Small intestine (tissue), 7 donors: ENCODE data around the gene CCDC57. TPM values are rescaled to one million over a fixed set of nuclear protein-coding genes. Genes with fewer than 3 reads are reported as not detected.

Experiments
- DNase-seq, 2 donors: peaks; one replicate each; pipeline versions ENCODE4 v3.0.0 to v3.0.0-alpha.2; 2013
- FAIRE-seq: peaks from 2 replicates; lab custom pipeline; 2012; peaks lifted over from hg19 to GRCh38; lab: Jason Lieb, UNC
- H3K27ac ChIP-seq, 3 donors: one replicate each; pipeline ENCODE4 v1.5.1; 2013; ENCODE audit warnings: low read length in 2 of 3, mild to moderate bottlenecking in 2 of 3, control low read depth in 1 of 3, inconsistent platforms in 1 of 3, low read depth in 1 of 3, moderate library complexity in 1 of 3
- H3K27me3 ChIP-seq, 3 donors: one replicate each; pipeline ENCODE4 v1.6.1; 2013; ENCODE audit warnings: low read length in 3 of 3, inconsistent platforms in 1 of 3; ENCODE audit not compliant: control insufficient read depth in 3 of 3, insufficient read depth in 3 of 3
- H3K36me3 ChIP-seq, 3 donors: one replicate each; pipeline ENCODE4 v1.6.1; 2013; ENCODE audit warnings: low read length in 3 of 3, inconsistent platforms in 1 of 3, low read depth in 1 of 3, mild to moderate bottlenecking in 1 of 3, moderate library complexity in 1 of 3; ENCODE audit not compliant: control insufficient read depth in 3 of 3, insufficient read depth in 2 of 3
- H3K4me1 ChIP-seq, 3 donors: one replicate each; pipeline ENCODE4 v1.6.1; 2013; ENCODE audit warnings: low read length in 2 of 3, inconsistent platforms in 1 of 3, low read depth in 1 of 3, mild to moderate bottlenecking in 1 of 3, moderate library complexity in 1 of 3; ENCODE audit not compliant: control insufficient read depth in 3 of 3, insufficient read depth in 2 of 3
- H3K4me3 ChIP-seq, 3 donors: one replicate each; pipeline ENCODE4 v1.5.1; 2013; ENCODE audit warnings: low read length in 3 of 3, control low read depth in 1 of 3, inconsistent platforms in 1 of 3, low read depth in 1 of 3, mild to moderate bottlenecking in 1 of 3, moderate library complexity in 1 of 3
- H3K9me3 ChIP-seq, 2 donors: one replicate each; pipeline ENCODE4 v1.6.1; 2013; ENCODE audit warnings: low read depth in 1 of 2, low read length in 1 of 2; ENCODE audit not compliant: control insufficient read depth in 2 of 2, insufficient read depth in 1 of 2
- WGBS, 3 donors: extraction: QIAGEN DNeasy Blood & Tissue Kit; methylation state at CpG; one replicate each; pipeline ENCODE4 v1.1.7; 2013; 5-methylcytosine and 5-hydroxymethylcytosine counted together
- polyA plus RNA-seq, 4 donors: library from polyadenylated mRNA; stranded (reverse) in 3 of 4; unstranded in 1 of 4; fragments of 200-250 nt in 3 of 4; fragments of 120-200 nt in 1 of 4; gene quantifications; one replicate each; pipeline versions ENCODE4 v1.2.1 to v1.2.3, GENCODE V29; 2013
- donor health status: healthy with polysubstance abuse.
- donor health status: control.
- donor health status: control.
- donor health status: Bipolar disorder and iron deficiency.
- donor health status: healthy.

CCDC57 gene
- polyA plus RNA-seq, 4 donors, result 36.7 to 97.3 (median 44.6) TPM

DNA sequence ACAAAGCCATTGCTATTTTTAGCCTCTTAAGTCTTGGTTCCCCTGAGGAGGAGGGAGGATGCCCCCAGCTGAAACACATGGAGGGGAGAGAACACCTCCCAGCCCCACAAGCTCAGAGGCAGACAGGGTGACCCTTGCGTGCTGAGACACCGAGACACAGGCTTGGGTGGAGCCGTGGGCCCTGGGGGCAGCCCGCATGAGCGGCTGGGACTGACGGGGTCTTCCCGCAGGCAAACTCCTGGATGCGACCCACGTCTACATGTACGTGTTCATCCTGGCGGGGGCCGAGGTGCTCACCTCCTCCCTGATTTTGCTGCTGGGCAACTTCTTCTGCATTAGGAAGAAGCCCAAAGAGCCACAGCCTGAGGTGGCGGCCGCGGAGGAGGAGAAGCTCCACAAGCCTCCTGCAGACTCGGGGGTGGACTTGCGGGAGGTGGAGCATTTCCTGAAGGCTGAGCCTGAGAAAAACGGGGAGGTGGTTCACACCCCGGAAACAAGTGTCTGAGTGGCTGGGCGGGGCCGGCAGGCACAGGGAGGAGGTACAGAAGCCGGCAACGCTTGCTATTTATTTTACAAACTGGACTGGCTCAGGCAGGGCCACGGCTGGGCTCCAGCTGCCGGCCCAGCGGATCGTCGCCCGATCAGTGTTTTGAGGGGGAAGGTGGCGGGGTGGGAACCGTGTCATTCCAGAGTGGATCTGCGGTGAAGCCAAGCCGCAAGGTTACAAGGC is 26.0 kb upstream of the CCDC57 start:
- peak overlapping the region in 1 of 3 donors; percentile 21 for H3K4me3 ChIP-seq
- peak; percentile 86 to 93 for DNase-seq
- H3K27me3 ChIP-seq, result no peaks in the 10 kb centered on the region
- peaks cover 8 to 92% (median 8%) of the 10 kb centered on the region in 3 donors for H3K36me3 ChIP-seq
- peaks cover 0 to 56% (median 2%) of the 10 kb centered on the region in 3 donors for H3K4me1 ChIP-seq
- 7 to 29% (median 13%) methylated on average over 31 to 33 of the region's 33 CpGs for WGBS, 3 donors
- no peak for FAIRE-seq
- H3K27ac ChIP-seq, result peak overlapping the region in 2 of 3 donors; percentile 9 to 42
- H3K9me3 ChIP-seq, result no peaks in the 10 kb centered on the region

DNA sequence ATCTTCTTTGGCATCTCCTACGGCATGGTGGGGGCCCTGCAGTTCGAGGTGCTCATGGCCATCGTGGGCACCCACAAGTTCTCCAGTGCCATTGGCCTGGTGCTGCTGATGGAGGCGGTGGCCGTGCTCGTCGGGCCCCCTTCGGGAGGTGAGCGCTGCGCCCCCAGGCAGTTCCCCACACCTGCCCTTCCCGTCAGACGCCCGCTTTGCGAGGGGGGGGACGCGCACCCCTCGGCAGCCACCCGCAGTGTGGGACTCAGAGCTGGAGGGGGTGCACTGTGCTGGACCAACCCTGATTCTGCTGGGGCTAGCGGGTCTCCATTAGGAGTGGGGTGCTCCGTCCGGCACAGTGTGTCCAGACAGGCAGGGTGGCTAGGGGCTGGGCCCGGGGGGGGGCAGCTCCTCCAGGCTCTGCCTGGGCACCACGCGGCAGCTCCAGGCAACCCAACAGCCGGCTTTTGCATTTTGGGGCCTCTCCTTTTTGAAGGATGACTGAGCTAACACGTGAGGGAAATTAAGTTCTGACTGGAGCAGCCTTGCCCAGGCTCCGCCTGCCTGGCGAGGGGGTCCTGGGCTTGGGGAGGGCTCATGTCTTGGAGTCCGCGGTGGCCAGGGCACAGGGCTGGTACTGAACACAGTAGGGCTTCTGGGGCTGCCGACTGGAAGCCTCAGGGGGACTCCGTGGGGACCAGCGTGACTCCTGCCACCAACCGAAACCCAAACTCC is 25.3 kb upstream of the CCDC57 start:
- DNase-seq, result no peak
- peaks cover 0 to 61% (median 2%) of the 10 kb centered on the region in 3 donors for H3K4me1 ChIP-seq
- peak overlapping the region in 1 of 3 donors; percentile 6 for H3K27ac ChIP-seq
- no peaks in the 10 kb centered on the region for H3K27me3 ChIP-seq
- H3K9me3 ChIP-seq, result no peaks in the 10 kb centered on the region
- no peak overlapping the region for H3K4me3 ChIP-seq
- 79 to 83% (median 80%) methylated on average over 33 to 34 of the region's 34 CpGs for WGBS, 3 donors
- H3K36me3 ChIP-seq, result peaks cover 3 to 90% (median 5%) of the 10 kb centered on the region in 3 donors
- FAIRE-seq, result no peak

GRCh38 chr17:82237083-82237745 is 24.6 kb upstream of the CCDC57 start:
- Histone ChIP-seq H3K4me1 (peaks cover 0 to 59% (median 2%) of the 10 kb centered on the region in 3 donors), H3K27me3 (no peaks in the 10 kb centered on the region), H3K4me3 (no peak overlapping the region), H3K9me3 (no peaks in the 10 kb centered on the region), H3K27ac (peak overlapping the region in 1 of 3 donors; percentile 88), H3K36me3 (peaks cover 0 to 83% (median 5%) of the 10 kb centered on the region in 3 donors)
- DNase-seq (no peak), FAIRE-seq (no peak)
- WGBS, 3 donors, result 91 to 93% (median 92%) methylated on average over 55 to 59 of the region's 59 CpGs

- H3K9me3 ChIP-seq, result no peaks in the 10 kb centered on the region
- H3K36me3 ChIP-seq, result peaks cover 0 to 75% (median 5%) of the 10 kb centered on the region in 3 donors
- no peak overlapping the region for H3K4me3 ChIP-seq
- peak overlapping the region; percentile 17 to 88 (median 27) for H3K27ac ChIP-seq
- 33 to 43% (median 38%) methylated on average over 36 to 44 of the region's 44 CpGs for WGBS, 3 donors
- peaks cover 0 to 59% (median 2%) of the 10 kb centered on the region in 3 donors for H3K4me1 ChIP-seq
- DNase-seq (peak; percentile 79 to 84), FAIRE-seq (no peak)
- no peaks in the 10 kb centered on the region for H3K27me3 ChIP-seq
Observed at GRCh38 chr17:82236142-82236971, 23.7 kb upstream of the CCDC57 start.

- Histone ChIP-seq H3K36me3 (peaks cover 0 to 69% (median 5%) of the 10 kb centered on the region in 3 donors), H3K4me1 (peaks cover under 1 to 58% (median 2%) of the 10 kb centered on the region in 3 donors), H3K4me3 (no peak overlapping the region), H3K9me3 (no peaks in the 10 kb centered on the region), H3K27me3 (no peaks in the 10 kb centered on the region), H3K27ac (peak overlapping the region in 2 of 3 donors; percentile 17 to 88)
- WGBS, 3 donors, result 37 to 70% (median 52%) methylated on average over 11 to 15 of the region's 15 CpGs
- DNase-seq, result peak; percentile 35 to 84
- no peak for FAIRE-seq
Observed at GRCh38 chr17:82235775-82236141, 23.1 kb upstream of the CCDC57 start.

DNA sequence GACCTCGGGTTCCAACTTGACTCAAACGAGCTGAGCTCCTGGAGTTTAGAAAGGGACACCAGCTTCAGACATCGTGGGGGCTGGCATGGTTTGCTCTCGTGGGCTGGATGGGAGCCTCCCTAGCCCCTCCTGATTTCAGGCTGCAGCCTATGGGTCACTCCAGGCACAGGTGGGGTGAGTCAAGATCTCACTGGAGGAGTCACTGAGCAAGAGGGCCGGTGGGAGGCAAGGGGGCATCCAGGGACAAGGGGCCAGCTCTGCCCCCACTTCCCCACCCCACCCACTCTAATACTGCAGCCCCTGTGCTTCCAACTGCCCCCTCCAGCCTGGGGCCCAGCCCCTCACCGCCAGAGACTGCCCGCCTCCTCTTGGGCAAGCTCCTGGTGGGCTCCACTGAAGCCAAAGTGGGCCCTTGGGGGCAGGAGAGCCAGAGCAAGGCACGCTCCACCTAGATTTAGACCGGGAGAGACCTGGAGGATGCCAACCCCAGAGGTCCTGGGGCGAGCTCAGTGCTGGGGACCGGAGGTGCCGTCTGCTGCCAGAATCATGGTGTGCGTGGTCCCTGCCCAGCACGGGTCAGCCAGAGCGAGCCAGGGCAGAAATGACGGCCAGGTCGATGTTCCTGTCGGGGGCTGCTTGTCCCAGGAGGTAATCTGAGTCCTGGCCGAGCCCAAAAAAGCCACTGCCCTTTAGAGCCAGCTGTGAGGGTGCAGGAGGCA is 22.6 kb upstream of the CCDC57 start:
- no peak overlapping the region for H3K4me3 ChIP-seq
- H3K4me1 ChIP-seq, result peaks cover 2 to 61% (median 6%) of the 10 kb centered on the region in 3 donors
- H3K27me3 ChIP-seq, result no peaks in the 10 kb centered on the region
- H3K36me3 ChIP-seq, result peaks cover 0 to 63% (median 5%) of the 10 kb centered on the region in 3 donors
- no peak for DNase-seq
- H3K9me3 ChIP-seq, result peaks cover 0 to 4% of the 10 kb centered on the region in 2 donors
- peak overlapping the region in 1 of 3 donors; percentile 88 for H3K27ac ChIP-seq
- FAIRE-seq, result no peak
- 71 to 83% (median 79%) methylated on average over 19 of the region's 19 CpGs for WGBS, 3 donors

DNA sequence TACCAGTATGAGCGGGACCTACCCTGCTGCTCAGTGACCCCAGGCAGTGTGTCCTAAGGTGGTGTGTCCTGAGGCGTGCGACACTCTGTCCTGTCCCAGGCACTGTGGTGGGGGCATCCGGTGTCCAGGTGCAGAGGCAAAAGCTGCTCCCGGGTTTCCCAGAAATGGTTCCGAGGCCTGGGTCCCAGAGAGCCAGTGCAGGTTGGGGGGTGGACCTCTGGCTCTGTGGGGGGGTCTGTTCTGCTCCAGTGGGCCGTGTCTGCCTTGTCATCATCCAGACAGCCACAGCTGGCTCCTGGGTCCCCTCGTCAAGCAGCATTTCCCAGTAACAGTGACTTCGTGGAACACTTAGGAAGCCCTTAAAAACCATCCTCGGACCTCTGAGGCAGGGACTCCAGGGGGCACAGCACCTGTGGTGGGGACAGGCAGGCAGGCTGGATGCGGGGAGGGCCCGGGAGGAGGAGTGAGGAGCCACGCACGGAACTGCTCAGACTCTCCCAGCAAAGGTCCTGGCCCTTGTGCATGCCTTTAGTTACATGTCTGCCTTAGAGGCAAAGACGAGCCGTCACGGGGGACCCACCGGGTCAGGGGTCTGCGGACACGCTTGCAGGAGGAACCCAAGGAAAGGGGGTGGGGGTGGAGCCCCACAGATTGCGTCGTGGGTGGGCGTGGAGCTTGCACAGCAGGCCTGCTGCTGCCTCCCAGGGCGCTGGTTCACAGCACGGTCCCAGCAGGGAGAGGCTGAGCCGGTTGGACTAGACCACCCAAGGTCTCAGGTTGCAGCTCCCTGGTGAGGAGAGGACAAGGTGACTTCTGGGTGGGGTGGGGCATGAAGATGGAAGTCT is 21.8 kb upstream of the CCDC57 start:
- no peak overlapping the region for H3K4me3 ChIP-seq
- peaks cover 1 to 66% (median 10%) of the 10 kb centered on the region in 3 donors for H3K4me1 ChIP-seq
- no peak overlapping the region for H3K27ac ChIP-seq
- 62% methylated on average over 23 to 26 of the region's 26 CpGs for WGBS, 3 donors
- peaks cover 0 to 4% of the 10 kb centered on the region in 2 donors for H3K9me3 ChIP-seq
- peak in 1 of 2 donors; percentile 45 for DNase-seq
- FAIRE-seq, result no peak
- peaks cover 0 to 2% (median 0%) of the 10 kb centered on the region in 3 donors for H3K27me3 ChIP-seq
- peaks cover 0 to 56% (median 5%) of the 10 kb centered on the region in 3 donors for H3K36me3 ChIP-seq
